ENCODE data around the gene CAMK2N2. TPM values are rescaled to one million over a fixed set of nuclear protein-coding genes. Genes with fewer than 3 reads are reported as not detected.

CAMK2N2 gene
- total and polyA plus RNA-seq, 9 of the 15 experiments (the other 6 are each of a cell fraction or from before 2014, with no cell fraction given), result 0.08 to 0.22 (median 0.11) TPM; not detected in 5

- TF ChIP-seq ZNF280A (IDR thresholded peaks at IDR 0.05; ENCODE audit: low read depth, partially characterized antibody), result no peak
- no peak for TF ChIP-seq HINFP (tag; conservative IDR thresholded peaks at IDR 0.05; ENCODE audit: low read depth)
- TF ChIP-seq, protein P1, sequence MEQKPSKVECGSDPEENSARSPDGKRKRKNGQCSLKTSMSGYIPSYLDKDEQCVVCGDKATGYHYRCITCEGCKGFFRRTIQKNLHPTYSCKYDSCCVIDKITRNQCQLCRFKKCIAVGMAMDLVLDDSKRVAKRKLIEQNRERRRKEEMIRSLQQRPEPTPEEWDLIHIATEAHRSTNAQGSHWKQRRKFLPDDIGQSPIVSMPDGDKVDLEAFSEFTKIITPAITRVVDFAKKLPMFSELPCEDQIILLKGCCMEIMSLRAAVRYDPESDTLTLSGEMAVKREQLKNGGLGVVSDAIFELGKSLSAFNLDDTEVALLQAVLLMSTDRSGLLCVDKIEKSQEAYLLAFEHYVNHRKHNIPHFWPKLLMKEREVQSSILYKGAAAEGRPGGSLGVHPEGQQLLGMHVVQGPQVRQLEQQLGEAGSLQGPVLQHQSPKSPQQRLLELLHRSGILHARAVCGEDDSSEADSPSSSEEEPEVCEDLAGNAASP (IDR thresholded peaks at IDR 0.05), result no peak
- TF ChIP-seq MTA3 (IDR thresholded peaks at IDR 0.05; ENCODE audit: borderline replicate concordance), result no peak
- no peak for TF ChIP-seq ZNF311 (CRISPR knock-in tag; IDR thresholded peaks at IDR 0.05)
- no peak for TF ChIP-seq CBX8 (IDR thresholded peaks at IDR 0.05; ENCODE audit: borderline replicate concordance, extremely low read depth, low read depth, low read length, poor library complexity, severe bottlenecking)
- TF ChIP-seq, protein P2, sequence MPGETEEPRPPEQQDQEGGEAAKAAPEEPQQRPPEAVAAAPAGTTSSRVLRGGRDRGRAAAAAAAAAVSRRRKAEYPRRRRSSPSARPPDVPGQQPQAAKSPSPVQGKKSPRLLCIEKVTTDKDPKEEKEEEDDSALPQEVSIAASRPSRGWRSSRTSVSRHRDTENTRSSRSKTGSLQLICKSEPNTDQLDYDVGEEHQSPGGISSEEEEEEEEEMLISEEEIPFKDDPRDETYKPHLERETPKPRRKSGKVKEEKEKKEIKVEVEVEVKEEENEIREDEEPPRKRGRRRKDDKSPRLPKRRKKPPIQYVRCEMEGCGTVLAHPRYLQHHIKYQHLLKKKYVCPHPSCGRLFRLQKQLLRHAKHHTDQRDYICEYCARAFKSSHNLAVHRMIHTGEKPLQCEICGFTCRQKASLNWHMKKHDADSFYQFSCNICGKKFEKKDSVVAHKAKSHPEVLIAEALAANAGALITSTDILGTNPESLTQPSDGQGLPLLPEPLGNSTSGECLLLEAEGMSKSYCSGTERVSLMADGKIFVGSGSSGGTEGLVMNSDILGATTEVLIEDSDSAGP (CRISPR knock-in tag; IDR thresholded peaks at IDR 0.05), result no peak
- peak; percentile 72 for TF ChIP-seq TFAP4 (CRISPR knock-in tag; IDR thresholded peaks at IDR 0.05; ENCODE audit: borderline replicate concordance)
- peak; percentile 72 for TF ChIP-seq SMC3 (conservative IDR thresholded peaks at IDR 0.05; ENCODE audit: insufficient read depth, low read depth, low read length)
- no peak for TF ChIP-seq HDAC2 (IDR thresholded peaks at IDR 0.05)
- TF ChIP-seq SMARCC2 (IDR thresholded peaks at IDR 0.05; ENCODE audit: low read depth), result no peak
Observed at GRCh38 chr3:184289426-184289938, 28.1 kb upstream of the CAMK2N2 start (continued).

Data from K562 (cell line).